Measurements from ENCODE around the gene RSPH6A. TPM values are rescaled to one million over a fixed set of nuclear protein-coding genes. Genes with fewer than 3 reads are reported as not detected.

The RSPH6A gene
- total RNA-seq, 1 experiment from 2014 or later: 0.55 TPM

- no peak overlapping the region for H3K23ac ChIP-seq (ENCODE audit: insufficient read length, low read depth, low read length)
- H3T11ph ChIP-seq (ENCODE audit: low read length): no peak overlapping the region
- H2BK120ac ChIP-seq (ENCODE audit: low read depth, low read length, poor library complexity, severe bottlenecking): no peak overlapping the region
- no peak overlapping the region for H3K4me3 Mint-ChIP-seq
- no peak for DNase-seq
- no peak overlapping the region for H3K9ac ChIP-seq (ENCODE audit: extremely low read depth, insufficient read length, low read length)
- H3K14ac ChIP-seq (ENCODE audit: insufficient read depth, low read length): no peak overlapping the region
- H3K36me3 Mint-ChIP-seq (ENCODE audit: insufficient read depth in 1 of 3, low read depth in 3 of 3): peaks cover 59 to 100% (median 93%) of the 10 kb centered on the region in 3 experiments
- H3K27me3 Mint-ChIP-seq (ENCODE audit: low read depth): no peaks in the 10 kb centered on the region
- H2AFZ ChIP-seq (ENCODE audit: low read length): no peak overlapping the region
- no peaks in the 10 kb centered on the region for H3K23me2 ChIP-seq (ENCODE audit: insufficient read length, low read depth, low read length, poor library complexity, severe bottlenecking)
- H3K9me3 Mint-ChIP-seq: no peaks in the 10 kb centered on the region
- H2BK12ac ChIP-seq (ENCODE audit: insufficient read length, low read depth, low read length): no peak overlapping the region
- no peak overlapping the region for H4K91ac ChIP-seq (ENCODE audit: insufficient read length, low read depth, low read length)
- no peak overlapping the region for H2AK5ac ChIP-seq (ENCODE audit: insufficient read length, low read length)
- no peaks in the 10 kb centered on the region for H3K4me1 ChIP-seq (ENCODE audit: insufficient read depth, low read length)
- no peak overlapping the region for H3K4ac ChIP-seq (ENCODE audit: low read depth, low read length)
- no CpG with 5 or more reads among the region's 9 CpGs for WGBS (ENCODE audit: extremely low coverage, insufficient read length, low lambda C conversion rate)
- H4K8ac ChIP-seq (replicated peaks; ENCODE audit: insufficient read length, low read depth, low read length): no peak overlapping the region
- H2BK5ac ChIP-seq (ENCODE audit: insufficient read length, low read length): no peak overlapping the region
- H2BK15ac ChIP-seq (ENCODE audit: low read depth, low read length): no peak overlapping the region
- H3K27me3 ChIP-seq (ENCODE audit: insufficient read depth, low read length): no peaks in the 10 kb centered on the region
- H3K79me1 ChIP-seq (ENCODE audit: insufficient read depth, low read depth, low read length, poor library complexity, severe bottlenecking): no peaks in the 10 kb centered on the region
- H3K18ac ChIP-seq (ENCODE audit: insufficient read length, low read depth, low read length): no peak overlapping the region
- H3K4me1 Mint-ChIP-seq: no peaks in the 10 kb centered on the region
- no peak overlapping the region for H3K27ac ChIP-seq (ENCODE audit: insufficient read length, low read depth, low read length)
- no peak overlapping the region for H3K56ac ChIP-seq (ENCODE audit: insufficient read length, low read depth, low read length)
- no peaks in the 10 kb centered on the region for H3K79me2 ChIP-seq (ENCODE audit: insufficient read depth, low read length)
- no peaks in the 10 kb centered on the region for H3K9me3 ChIP-seq (ENCODE audit: control insufficient read depth, low read depth, low read length)
- H3K4me2 ChIP-seq (ENCODE audit: insufficient read depth, insufficient read length, low read length): no peak overlapping the region
- no peak for TF ChIP-seq CTCF (conservative IDR thresholded peaks at IDR 0.05)
- H4K5ac ChIP-seq (ENCODE audit: insufficient read length, low read depth, low read length): no peak overlapping the region
- H3K27ac Mint-ChIP-seq: peak overlapping the region in 2 of 3 experiments; percentile 44 to 89; a peak in 4 of 7 replicates
- no peak overlapping the region for H2BK20ac ChIP-seq (ENCODE audit: low read depth, low read length, poor library complexity, severe bottlenecking)
- no peaks in the 10 kb centered on the region for H4K20me1 ChIP-seq (ENCODE audit: control insufficient read depth, insufficient read depth, insufficient read length)
Observed at GRCh38 chr19:45828523-45828922, 13.4 kb upstream of the RSPH6A start.

Data from H9 (cell line).